Sciatic nerve (tissue), 2 donors: ENCODE data around the gene CTDSP2. TPM values are rescaled to one million over a fixed set of nuclear protein-coding genes. Genes with fewer than 3 reads are reported as not detected.
"Not testable (repeated sequence)": the region's sequence is repeated elsewhere in the genome, so short reads cannot be mapped to it uniquely, and the experiment has no call there.

Experiments used
- ATAC-seq: fragments of 200-7000 bp; cut with Tn5 transposase; one replicate; pipeline ENCODE4 v1.9.1; 2020; ENCODE audit warnings: mild to moderate bottlenecking, moderate library complexity
- DNase-seq: peaks from one replicate; pipeline ENCODE4 v3.0.0-alpha.2; 2020; ENCODE audit warnings: low spot score
- intact Hi-C: fragments of 100-400 bp; cut with DNase I; formaldehyde crosslinking; loops from one replicate; pipeline ENCODE4 v1.14.2; 2022
- total RNA-seq: library from RNA; stranded (reverse); fragmentation: NEBNext Ultra II Directional; extraction: Animal tissue kit (Norgen Biotek cat#: 25700); gene quantifications from one replicate; pipeline ENCODE4 v1.2.1, GENCODE V29; 2021
- donor health status: DM: no; HTN: no; CAD: no.
- donor health status: DM: no; HTN: no; CAD: no.

The CTDSP2 gene
- 202 TPM for total RNA-seq

GRCh38 chr12:57846577-57847319 is at the start of gene CTDSP2:
TSS of gene CTDSP2 (minus strand) at chr12:57846729. CDS start at chr12:57846435, 294 bp downstream.
- ATAC-seq (peak; percentile 96), DNase-seq (peak; percentile 100)
- intact Hi-C loops, result no loop called here

GRCh38 chr12:57896115-57896433 is 49.5 kb upstream of the CTDSP2 start:
- intact Hi-C loops, result no loop called here
- ATAC-seq, result peak; percentile 0
- DNase-seq, result no peak

- no peak for DNase-seq
- intact Hi-C loops, result no loop called here
- ATAC-seq, result no peak
Observed at GRCh38 chr12:57895389-57896114, 49.0 kb upstream of the CTDSP2 start.

- ATAC-seq (no peak), DNase-seq (no peak)
- intact Hi-C loops, result no loop called here
Observed at GRCh38 chr12:57894399-57895292, 48.1 kb upstream of the CTDSP2 start.

GRCh38 chr12:57893431-57894353 is 47.2 kb upstream of the CTDSP2 start:
- DNase-seq (peak; percentile 94), ATAC-seq (peak; percentile 82)
- intact Hi-C loops, result no loop called here

- DNase-seq (no peak), ATAC-seq (no peak)
- intact Hi-C loops, result no loop called here
Observed at GRCh38 chr12:57892232-57892972, 45.9 kb upstream of the CTDSP2 start.

GRCh38 chr12:57891542-57892228 is 45.2 kb upstream of the CTDSP2 start:
- ATAC-seq (no peak), DNase-seq (no peak)
- intact Hi-C loops, result no loop called here

GRCh38 chr12:57890191-57891115 is 43.9 kb upstream of the CTDSP2 start:
- ATAC-seq, result no peak
- intact Hi-C loops, result no loop called here
- no peak for DNase-seq

GRCh38 chr12:57889500-57889989 is 43.0 kb upstream of the CTDSP2 start:
- intact Hi-C loops, result no loop called here
- DNase-seq (peak; percentile 87), ATAC-seq (peak; percentile 88)

- intact Hi-C loops, result no loop called here
- no peak for DNase-seq
- ATAC-seq, result peak; percentile 23
Observed at GRCh38 chr12:57888409-57889157, 42.1 kb upstream of the CTDSP2 start.

- ATAC-seq (peak; percentile 24), DNase-seq (no peak)
- intact Hi-C loops, result no loop called here
Observed at GRCh38 chr12:57887631-57888408, 41.3 kb upstream of the CTDSP2 start.

- intact Hi-C loops, ATAC-seq, DNase-seq: not testable (repeated sequence)
Observed at GRCh38 chr12:57886964-57887363, 40.4 kb upstream of the CTDSP2 start.

GRCh38 chr12:57886542-57886941 is 40.0 kb upstream of the CTDSP2 start:
- ATAC-seq (no peak), DNase-seq (no peak)
- intact Hi-C loops, result no loop called here

GRCh38 chr12:57885207-57885606 is 38.7 kb upstream of the CTDSP2 start:
- no peak for ATAC-seq
- intact Hi-C loops, result no loop called here
- no peak for DNase-seq

- DNase-seq, result no peak
- ATAC-seq, result no peak
- intact Hi-C loops, result no loop called here
Observed at GRCh38 chr12:57883700-57884099, 37.2 kb upstream of the CTDSP2 start.
